Activated T-helper 9 cell treated with anti-CD3 and anti-CD28 coated beads, Interleukin-2, amount 50 U/mL, for 16 hours (primary cell): ENCODE results near the gene BCLAF3.

Experiments used
- DNase-seq: peaks from one replicate; pipeline ENCODE4 v3.0.0-alpha.2; 2020; ENCODE audit warnings: low read depth

Gene BCLAF3

DNA sequence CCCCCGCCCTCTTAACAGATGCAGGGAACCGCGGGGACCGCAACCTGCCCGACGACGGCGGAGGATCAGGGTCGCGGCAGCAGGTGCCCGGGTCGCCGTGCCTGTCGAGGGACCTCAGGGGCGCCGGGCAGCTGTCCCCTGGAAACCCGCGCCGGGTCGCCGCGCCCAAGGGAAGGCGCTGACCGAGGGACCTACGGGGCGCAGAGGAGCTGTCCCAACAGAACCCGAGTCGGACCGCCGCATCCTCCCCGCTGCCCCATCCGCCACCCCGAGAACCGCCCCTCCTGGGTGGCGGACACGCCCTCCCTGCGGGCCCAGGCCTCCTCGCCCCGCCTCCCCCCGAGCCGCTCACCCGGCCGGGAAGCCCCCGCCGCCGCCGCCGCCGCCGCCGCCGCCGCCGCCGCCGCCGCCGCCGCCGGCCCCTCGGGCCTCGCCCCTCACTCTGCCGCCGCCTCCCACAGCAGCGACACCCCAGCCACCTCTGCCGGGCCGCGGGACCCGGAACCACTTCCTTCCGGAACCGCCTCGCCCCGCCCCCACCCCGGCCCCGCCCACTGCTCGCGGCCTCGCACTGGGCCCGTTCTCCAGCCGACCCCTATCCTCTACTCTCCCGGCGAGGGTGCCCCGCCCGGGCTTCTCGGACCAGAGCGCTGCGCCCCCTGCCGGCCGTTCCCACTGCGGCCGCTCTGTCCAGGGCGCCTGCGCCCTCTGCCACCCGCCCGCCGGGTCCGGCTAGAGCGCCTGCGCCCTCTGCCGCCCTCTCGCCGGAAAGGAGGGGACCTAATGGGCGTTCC is at the start of gene BCLAF3:
Gene BCLAF3, minus strand, starts transcription at position 506 of the 794 bp plus-strand sequence. CDS start 20,797 bp downstream, outside the sequence.
- peak; percentile 83 for DNase-seq

GRCh38 chrX:20038966-20039365 is 48.1 kb upstream of the BCLAF3 start:
- no peak for DNase-seq

GRCh38 chrX:20037186-20037585 is 46.3 kb upstream of the BCLAF3 start:
- DNase-seq = no peak

- DNase-seq = no peak
These were observed 41.3 kb upstream of the BCLAF3 start for GRCh38 chrX:20032201-20032600.

DNA sequence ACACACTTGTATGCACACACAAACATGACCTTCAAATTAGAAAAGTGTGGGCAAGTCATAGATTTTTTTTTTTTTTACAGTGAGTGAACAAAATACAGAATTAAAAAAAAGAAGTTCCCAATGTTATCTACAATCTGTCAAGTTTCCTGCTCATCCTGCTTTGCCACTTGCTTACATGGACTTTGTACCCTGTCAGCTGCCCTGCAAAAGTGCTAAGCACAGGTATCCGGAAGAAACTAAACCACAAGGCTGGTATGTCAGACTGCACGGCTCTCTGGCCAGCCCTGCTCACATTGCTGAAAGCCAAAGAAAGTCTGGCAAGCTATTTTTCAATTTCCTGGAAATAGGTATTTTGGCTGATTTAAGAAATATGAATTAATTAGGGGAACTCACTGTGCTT is 38.9 kb upstream of the BCLAF3 start:
- DNase-seq = no peak

DNA sequence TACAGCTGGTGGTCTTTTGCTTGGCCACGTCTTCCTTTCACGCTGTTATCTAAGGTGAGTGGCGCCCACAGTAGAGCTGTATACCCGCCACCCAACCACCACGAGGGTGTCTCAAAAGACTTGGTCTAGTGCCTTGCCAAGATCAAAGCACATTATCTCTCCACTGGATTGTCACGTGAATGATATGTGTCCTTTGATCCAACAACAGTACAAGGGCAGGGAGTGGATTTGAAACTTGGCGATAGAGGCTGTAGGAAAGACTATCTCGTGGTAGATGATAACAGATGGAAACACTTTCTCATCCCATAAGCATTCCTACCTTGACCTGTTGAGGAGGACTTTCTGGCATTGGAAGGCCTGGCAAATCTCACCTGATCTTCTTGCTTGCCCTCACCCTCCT is 37.7 kb upstream of the BCLAF3 start:
- no peak for DNase-seq

GRCh38 chrX:20026278-20026677 is 35.4 kb upstream of the BCLAF3 start:
- DNase-seq = no peak

GRCh38 chrX:20019672-20020365 is 29.0 kb upstream of the BCLAF3 start:
- DNase-seq = no peak

GRCh38 chrX:20016616-20016945 is 25.7 kb upstream of the BCLAF3 start:
- no peak for DNase-seq

DNA sequence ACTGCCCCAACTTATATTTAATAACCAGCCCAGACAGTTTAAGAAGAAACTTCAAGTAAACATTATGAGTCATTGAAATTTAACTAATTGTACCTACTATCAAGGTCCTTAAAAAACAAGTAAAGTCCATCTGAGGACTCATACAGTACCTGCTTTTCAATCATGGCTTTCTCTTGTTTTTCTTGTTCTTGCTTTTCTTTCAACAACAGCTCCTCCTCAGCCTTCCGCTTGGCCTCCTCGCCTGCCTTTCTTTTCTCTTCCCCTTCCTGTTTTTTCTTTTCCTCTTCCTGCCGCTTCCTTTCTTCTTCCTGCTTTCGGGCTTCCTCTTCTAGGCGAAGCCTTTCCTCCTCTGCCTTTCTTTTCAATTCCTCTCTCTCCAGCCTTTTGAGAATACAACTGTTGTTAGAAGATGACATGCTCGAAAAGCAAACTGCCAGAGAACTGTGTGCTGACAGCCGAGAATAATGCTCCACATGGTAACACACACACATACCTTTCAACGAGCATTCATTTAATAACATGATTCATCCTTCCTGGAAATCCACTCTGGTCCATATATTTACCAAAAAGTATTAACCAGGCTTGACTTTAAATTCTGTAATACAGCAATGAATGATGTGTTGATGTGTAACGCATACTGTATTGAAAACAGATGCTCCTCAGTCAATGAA is 25.2 kb upstream of the BCLAF3 start:
- no peak for DNase-seq

DNA sequence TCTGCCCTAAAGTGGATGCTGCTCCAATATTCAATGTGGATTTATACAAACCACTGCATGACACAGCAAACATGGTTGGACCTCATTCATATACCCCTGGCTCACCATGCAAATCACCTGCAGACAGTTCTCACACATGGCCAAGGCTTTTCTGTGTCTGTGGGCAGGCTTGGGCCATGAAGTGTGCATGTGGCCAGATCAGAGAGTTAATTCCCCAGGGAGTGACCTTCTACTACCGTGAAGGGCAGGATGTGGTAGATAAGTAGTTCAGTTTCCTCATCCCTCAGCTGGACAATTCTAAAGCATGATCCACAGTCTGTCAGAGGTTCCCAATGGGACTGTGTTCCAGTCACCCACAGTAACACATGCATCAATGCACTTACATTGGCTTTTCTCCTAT is 24.6 kb upstream of the BCLAF3 start:
- no peak for DNase-seq

GRCh38 chrX:20011608-20012007 is 20.7 kb upstream of the BCLAF3 start:
- DNase-seq = no peak

DNA sequence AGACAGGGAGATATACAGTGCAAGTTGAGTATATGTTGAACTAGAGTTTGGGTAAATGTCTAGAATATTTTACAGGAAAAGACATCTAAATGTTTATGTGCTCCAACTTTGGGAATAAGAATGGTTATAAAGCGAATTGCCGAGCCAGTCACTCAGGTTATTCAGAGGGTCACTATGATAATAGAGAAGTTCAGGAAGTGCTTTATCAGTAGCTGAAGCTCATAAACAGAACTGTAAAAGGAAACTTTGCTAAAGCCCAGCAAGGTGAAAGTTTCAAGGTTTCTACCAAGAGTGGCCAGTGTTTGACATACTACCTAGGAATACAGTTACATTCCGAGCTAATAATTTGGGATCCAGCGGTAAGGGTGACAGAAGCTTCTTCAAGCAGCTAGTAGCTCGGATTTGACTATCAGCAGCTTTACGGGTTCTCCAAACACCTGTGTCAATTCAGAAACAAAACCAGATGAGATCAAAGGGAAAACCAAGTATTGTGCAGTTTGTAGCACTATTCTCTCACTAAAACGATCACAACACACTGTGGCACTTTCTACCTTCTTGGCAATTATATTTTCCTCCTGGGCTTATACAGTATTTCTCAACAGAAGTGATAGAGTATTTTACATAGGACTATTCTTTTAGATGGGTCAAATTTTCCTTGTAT is 17.2 kb upstream of the BCLAF3 start:
- DNase-seq = no peak

DNA sequence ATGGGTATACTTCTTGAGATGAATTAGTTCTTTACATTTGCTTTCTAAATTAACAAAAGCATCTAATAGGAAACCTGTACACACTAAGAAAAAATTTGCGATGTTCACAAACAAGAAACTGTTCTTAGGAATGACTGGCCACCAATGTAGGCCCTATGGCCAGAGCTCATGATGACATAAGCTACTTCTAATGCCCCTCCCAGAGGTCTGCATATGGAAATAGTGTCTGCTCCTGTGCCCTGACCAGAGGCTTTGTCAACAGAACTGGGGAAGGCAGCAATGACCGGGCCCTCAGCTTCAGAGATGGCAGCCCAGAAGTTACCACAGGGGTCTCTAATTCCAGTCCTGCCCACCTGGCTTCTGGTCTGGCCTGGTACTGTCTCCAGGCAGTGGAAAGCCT is 15.0 kb upstream of the BCLAF3 start:
- no peak for DNase-seq

DNA sequence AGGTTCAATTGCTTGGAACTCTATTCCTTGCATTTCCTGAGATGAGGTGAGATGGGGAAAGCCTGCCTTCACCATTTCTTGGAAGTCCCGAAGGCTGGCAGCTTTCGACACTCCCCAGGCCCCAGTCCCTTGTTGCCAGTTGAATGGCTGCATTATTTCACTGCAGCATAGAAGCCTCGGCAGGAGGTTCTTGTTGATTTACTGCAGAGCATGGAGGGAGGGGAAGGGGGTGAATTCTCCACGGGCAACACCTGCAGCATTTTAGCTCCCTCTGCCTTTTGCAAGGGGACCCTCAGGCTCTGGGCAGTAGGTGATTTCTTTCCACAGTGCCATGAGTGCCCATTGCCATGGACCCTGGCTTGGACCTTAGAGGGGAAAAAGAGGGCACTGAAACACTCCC is 10.7 kb upstream of the BCLAF3 start:
- DNase-seq = no peak

DNA sequence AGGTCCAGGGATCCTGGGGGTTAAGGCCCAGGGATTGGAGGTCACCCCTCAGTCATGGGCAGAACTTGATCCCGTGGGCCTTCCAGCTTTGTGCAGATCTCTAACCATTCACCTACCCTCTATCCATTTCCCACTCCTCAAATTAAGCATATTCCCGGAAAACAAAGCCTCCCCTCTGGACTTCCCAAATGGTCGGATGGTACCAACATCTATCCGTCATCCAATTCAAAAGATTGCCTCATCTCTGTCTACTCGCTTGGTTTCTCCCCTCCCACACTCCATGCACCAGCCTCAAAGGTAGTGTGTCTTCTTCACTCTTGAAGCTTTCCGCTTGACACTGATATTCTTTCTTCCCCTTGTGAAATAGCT is 473 bp upstream of the BCLAF3 start:
- DNase-seq = no peak

DNA sequence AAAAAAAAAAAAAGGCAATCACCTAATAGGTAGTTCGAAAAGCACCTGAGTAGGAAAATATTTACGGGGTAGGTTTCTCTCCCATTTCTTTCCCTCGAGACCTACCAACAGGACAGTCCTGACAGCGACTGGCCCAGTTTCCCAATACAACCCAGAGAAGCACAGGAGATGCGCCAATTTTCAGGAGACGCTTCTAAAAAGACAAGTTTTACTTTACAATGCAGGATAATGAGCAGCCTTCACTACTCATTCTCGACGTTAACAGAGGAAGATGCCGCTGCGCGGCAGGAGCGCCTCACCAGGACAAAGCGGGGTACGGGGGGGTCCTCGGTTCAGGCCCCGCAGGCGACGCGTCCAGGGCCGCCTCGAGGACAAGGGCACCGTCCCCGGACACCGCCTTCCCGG is 708 bp downstream of the BCLAF3 start:
- peak; percentile 14 for DNase-seq

- no peak for DNase-seq
These were observed 3.0 kb downstream of the BCLAF3 start for GRCh38 chrX:19987856-19988255.

DNA sequence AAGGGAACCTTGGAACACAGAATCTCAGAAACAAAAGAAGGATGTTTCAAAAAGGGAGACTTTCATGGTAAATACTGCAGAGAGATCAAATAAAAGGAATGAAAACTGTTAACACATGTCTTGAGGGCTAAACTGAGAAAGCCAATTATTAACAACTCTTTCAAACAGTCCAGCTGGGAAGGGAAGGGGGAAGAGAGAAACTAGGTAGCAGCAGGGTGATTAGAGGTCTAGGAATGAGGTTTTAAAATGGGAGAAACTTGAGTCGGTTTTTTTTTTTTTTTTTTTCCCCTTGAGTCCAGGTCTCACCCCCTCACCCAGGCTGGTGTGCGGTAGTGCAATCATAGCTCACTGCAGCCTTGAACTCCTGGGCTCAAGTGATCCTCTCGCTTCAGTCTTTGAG is 4.3 kb downstream of the BCLAF3 start:
- no peak for DNase-seq

- no peak for DNase-seq
These were observed 8.9 kb downstream of the BCLAF3 start for GRCh38 chrX:19981947-19982346.

- DNase-seq = no peak
These were observed 15.0 kb downstream of the BCLAF3 start for GRCh38 chrX:19975845-19976244.

DNA sequence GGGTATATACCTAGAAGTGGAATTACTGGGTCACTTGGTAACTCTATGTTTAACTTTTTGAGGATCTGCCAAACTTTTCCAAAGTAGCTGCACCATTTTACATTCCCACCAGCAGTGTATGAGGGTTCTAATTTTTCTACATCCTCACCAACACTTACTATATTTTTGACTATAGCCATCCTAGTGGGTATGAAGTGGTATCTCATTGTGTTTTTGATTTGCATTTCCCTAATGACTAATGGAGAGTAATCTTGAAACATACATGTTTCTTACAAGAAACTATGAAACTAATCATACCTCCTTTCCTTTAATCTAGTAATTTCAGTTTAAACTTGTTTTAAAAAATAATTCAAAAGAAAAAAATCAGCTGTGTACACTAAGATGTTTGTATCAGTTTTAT is 17.9 kb downstream of the BCLAF3 start:
- DNase-seq = no peak

- no peak for DNase-seq
These were observed 22.6 kb downstream of the BCLAF3 start for GRCh38 chrX:19968276-19968675.
